Endothelial cell of umbilical vein (primary cell): ENCODE results near the gene LHFPL6. TPM values are rescaled to one million over a fixed set of nuclear protein-coding genes. Genes with fewer than 3 reads are reported as not detected.

ENCODE experiments used
- BruUV-seq: library from RNA; stranded (reverse); fragments of 400-500 nt; replicated peaks from 2 replicates; lab custom pipeline; 2021; lab: Mats Ljungman, UMichigan
- CTCF ChIA-PET: fragments of 300-600, 350-600 bp; sonication (Branson Sonifier 250); formaldehyde crosslinking; loops from one replicate; lab custom pipeline; 2021; ENCODE audit warnings: antibody characterized with exemption, inconsistent platforms; lab: Charles Lee
- POLR2A ChIA-PET: fragments of 300-600, 350-600 bp; sonication (Branson Sonifier 250); formaldehyde crosslinking; loops from one replicate; lab custom pipeline; 2021; ENCODE audit warnings: antibody characterized with exemption, inconsistent platforms; lab: Charles Lee
- DNase-seq: peaks from one replicate; pipeline ENCODE4 v3.0.0-alpha.2; 2011; ENCODE audit warnings: low read depth, low spot score
- FAIRE-seq: peaks from 2 replicates; lab custom pipeline; 2011; peaks lifted over from hg19 to GRCh38; lab: Jason Lieb, UNC
- H2AFZ ChIP-seq: 2 replicates; pipeline ENCODE4 v1.6.0; 2012; ENCODE audit warnings: low read depth, low read length, control low read depth, inconsistent platforms
- H3K27ac ChIP-seq: 2 replicates; pipeline ENCODE4 v1.5.1; 2011; ENCODE audit warnings: low read depth, mild to moderate bottlenecking, control low read depth, low read length, moderate library complexity; ENCODE audit not compliant: insufficient read depth
- H3K27me3 ChIP-seq, 2 experiments: 2 replicates each; pipeline versions ENCODE4 v1.6.0 to v1.6.1; 2011; ENCODE audit warnings: low read length in 2 of 2, mixed read lengths in 1 of 2; ENCODE audit not compliant: control insufficient read depth in 2 of 2, insufficient read depth in 2 of 2
- H3K36me3 ChIP-seq, 2 experiments: 2 replicates in 1 of 2; 3 replicates in 1 of 2; pipeline ENCODE4 v1.5.1; 2011; ENCODE audit warnings: low read length in 2 of 2, mild to moderate bottlenecking in 1 of 2, moderate library complexity in 1 of 2; ENCODE audit not compliant: control insufficient read depth in 2 of 2, insufficient read depth in 2 of 2; ENCODE audit errors: extremely low read depth in 1 of 2
- H3K4me1 ChIP-seq: 3 replicates; pipeline ENCODE4 v1.5.1; 2011; ENCODE audit warnings: mild to moderate bottlenecking, low read length; ENCODE audit not compliant: control insufficient read depth, insufficient read depth; ENCODE audit errors: extremely low read depth
- H3K4me2 ChIP-seq: 2 replicates; pipeline ENCODE4 v1.6.1; 2011; ENCODE audit warnings: low read length, control low read depth, mixed read lengths; ENCODE audit not compliant: insufficient read depth
- H3K4me3 ChIP-seq, 3 experiments: fragments of 200-600 bp in 1 of 3; sonication (generic), shearing (Covaris generic) in 1 of 3; replicated peaks in 1 of 3; 2 replicates each; pipeline ENCODE4 v1.5.1; 2011 to 2016; ENCODE audit warnings: control low read depth in 3 of 3, low read length in 3 of 3, mild to moderate bottlenecking in 2 of 3, inconsistent platforms in 1 of 3, low read depth in 1 of 3, moderate library complexity in 1 of 3; ENCODE audit not compliant: insufficient read depth in 1 of 3
- H3K79me2 ChIP-seq: 2 replicates; pipeline ENCODE4 v1.6.0; 2012; ENCODE audit warnings: low read length, inconsistent platforms; ENCODE audit not compliant: control insufficient read depth, insufficient read depth
- H3K9ac ChIP-seq: replicated peaks from 2 replicates; pipeline ENCODE3; 2011; ENCODE audit warnings: low read length, control low read depth; ENCODE audit not compliant: insufficient read depth; ENCODE audit errors: extremely low read depth
- H3K9me1 ChIP-seq: replicated peaks from 3 replicates; pipeline ENCODE4 v1.6.0; 2011; ENCODE audit warnings: mild to moderate bottlenecking, low read length; ENCODE audit not compliant: control insufficient read depth, insufficient read depth; ENCODE audit errors: extremely low read depth
- H3K9me3 ChIP-seq: replicated peaks from 2 replicates; pipeline ENCODE4 v1.5.1; 2012; ENCODE audit warnings: low read length, inconsistent platforms; ENCODE audit not compliant: control insufficient read depth, insufficient read depth
- H4K20me1 ChIP-seq: replicated peaks from 2 replicates; pipeline ENCODE3; 2011; ENCODE audit warnings: mild to moderate bottlenecking, low read length; ENCODE audit not compliant: control insufficient read depth, insufficient read depth; ENCODE audit errors: extremely low read depth
- EZH2 ChIP-seq: IDR thresholded peaks from 2 replicates; pipeline ENCODE4 v1.6.1; 2012; ENCODE audit warnings: borderline replicate concordance, low read depth, mild to moderate bottlenecking, moderate library complexity, low read length, inconsistent platforms; ENCODE audit not compliant: severe bottlenecking
- FOS ChIP-seq: IDR thresholded peaks from 2 replicates; pipeline ENCODE4 v1.6.1; 2011; ENCODE audit warnings: mild to moderate bottlenecking, low read length, moderate library complexity, borderline replicate concordance; ENCODE audit not compliant: insufficient read depth
- GATA2 ChIP-seq: IDR thresholded peaks from 2 replicates; pipeline ENCODE4 v1.7.0; 2011; ENCODE audit warnings: low read depth, mild to moderate bottlenecking, moderate library complexity, mixed read lengths, low read length; ENCODE audit not compliant: insufficient read length, insufficient read depth
- JUN ChIP-seq: IDR thresholded peaks from 2 replicates; pipeline ENCODE4 v1.6.1; 2011; ENCODE audit warnings: borderline replicate concordance, low read depth; ENCODE audit not compliant: insufficient read length, insufficient read depth
- MAX ChIP-seq: IDR thresholded peaks from 2 replicates; pipeline ENCODE4 v1.6.1; 2011; ENCODE audit not compliant: insufficient read depth, insufficient read length
- MYC ChIP-seq: IDR thresholded peaks from one replicate; pipeline ENCODE4 v1.6.1; 2011; ENCODE audit warnings: mild to moderate bottlenecking, low read depth, low read length
- POLR2A ChIP-seq: IDR thresholded peaks from 2 replicates; pipeline ENCODE4 v1.6.1; 2012; ENCODE audit warnings: low read depth, mild to moderate bottlenecking, control low read depth, low read length
- POLR2AphosphoS5 ChIP-seq: IDR thresholded peaks from 2 replicates; pipeline ENCODE4 v1.6.1; 2012; ENCODE audit warnings: low read depth, mild to moderate bottlenecking, control low read depth, low read length, moderate library complexity; ENCODE audit not compliant: insufficient read depth
- dilution Hi-C: fragments of 300-500 bp; cut with MboI; formaldehyde crosslinking; loops from one replicate; pipeline ENCODE4 v1.15.0; 2019; ENCODE audit warnings: low sequenced_read_pairs; ENCODE audit not compliant: extremely low pct_ligation_motif_present
- intact Hi-C: fragments of 100-400 bp; cut with micrococcal nuclease; formaldehyde crosslinking; loops from one replicate; pipeline ENCODE4 v1.10.0; 2022
- polyA plus RNA-seq, 4 experiments: library from polyadenylated mRNA; depleted of rRNA in 3 of 4; stranded (reverse) in 3 of 4; unstranded in 1 of 4; fragments of >200 nt; gene quantifications; 2 replicates each; pipeline versions ENCODE4 v1.2.1 to v1.2.3, GENCODE V29; 2011 to 2012; ENCODE audit warnings: missing spikeins in 1 of 4
- total RNA-seq: library from RNA; stranded (reverse); gene quantifications from 2 replicates; pipeline ENCODE4 v1.2.3, GENCODE V29; 2021
- TF ChIP-seq, protein P1 (sequence below), 2 donors: IDR thresholded peaks; 1 replicate in 1 of 2; 2 replicates in 1 of 2; pipeline ENCODE4 v1.5.1; 2011; ENCODE audit warnings: low read length in 2 of 2, mild to moderate bottlenecking in 2 of 2, moderate library complexity in 2 of 2, control low read depth in 1 of 2, inconsistent platforms in 1 of 2, low read depth in 1 of 2; ENCODE audit not compliant: insufficient read depth in 1 of 2; ENCODE audit errors: extremely low read depth in 1 of 2

Gene LHFPL6
- total and polyA plus RNA-seq, 2 donors (not counting 3 experiments of a cell fraction or from before 2014, with no cell fraction given): 17.5 to 19.4 TPM

- POLR2A ChIA-PET: no interaction called here
- no peak overlapping the region for H2AFZ ChIP-seq
- no peak for TF ChIP-seq MAX
- TF ChIP-seq, protein P1, sequence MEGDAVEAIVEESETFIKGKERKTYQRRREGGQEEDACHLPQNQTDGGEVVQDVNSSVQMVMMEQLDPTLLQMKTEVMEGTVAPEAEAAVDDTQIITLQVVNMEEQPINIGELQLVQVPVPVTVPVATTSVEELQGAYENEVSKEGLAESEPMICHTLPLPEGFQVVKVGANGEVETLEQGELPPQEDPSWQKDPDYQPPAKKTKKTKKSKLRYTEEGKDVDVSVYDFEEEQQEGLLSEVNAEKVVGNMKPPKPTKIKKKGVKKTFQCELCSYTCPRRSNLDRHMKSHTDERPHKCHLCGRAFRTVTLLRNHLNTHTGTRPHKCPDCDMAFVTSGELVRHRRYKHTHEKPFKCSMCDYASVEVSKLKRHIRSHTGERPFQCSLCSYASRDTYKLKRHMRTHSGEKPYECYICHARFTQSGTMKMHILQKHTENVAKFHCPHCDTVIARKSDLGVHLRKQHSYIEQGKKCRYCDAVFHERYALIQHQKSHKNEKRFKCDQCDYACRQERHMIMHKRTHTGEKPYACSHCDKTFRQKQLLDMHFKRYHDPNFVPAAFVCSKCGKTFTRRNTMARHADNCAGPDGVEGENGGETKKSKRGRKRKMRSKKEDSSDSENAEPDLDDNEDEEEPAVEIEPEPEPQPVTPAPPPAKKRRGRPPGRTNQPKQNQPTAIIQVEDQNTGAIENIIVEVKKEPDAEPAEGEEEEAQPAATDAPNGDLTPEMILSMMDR (IDR thresholded peaks at IDR 0.05; ENCODE audit: extremely low read depth in 1 of 2, insufficient read depth in 1 of 2, low read depth in 1 of 2, low read length in 2 of 2): no peak
- no peak for TF ChIP-seq JUN
- TF ChIP-seq MYC: no peak
- TF ChIP-seq POLR2A: no peak
- no peak for TF ChIP-seq EZH2
- no peak for TF ChIP-seq GATA2
- no peak for TF ChIP-seq FOS
- TF ChIP-seq POLR2AphosphoS5: no peak
- no peaks in the 10 kb centered on the region for H3K4me1 ChIP-seq
- no peak overlapping the region for H3K4me3 ChIP-seq
- H3K27ac ChIP-seq: no peak overlapping the region
- H3K36me3 ChIP-seq: no peaks in the 10 kb centered on the region
- no peak overlapping the region for H3K9ac ChIP-seq
- dilution Hi-C loops (no loop called here), intact Hi-C loops (no loop called here)
- DNase-seq (no peak), FAIRE-seq (no peak)
- H3K27me3 ChIP-seq: no peaks in the 10 kb centered on the region
- H3K9me1 ChIP-seq: no peaks in the 10 kb centered on the region
- no peaks in the 10 kb centered on the region for H3K79me2 ChIP-seq
- CTCF ChIA-PET: interaction anchor here (1.0 to 2.1 kb wide), 2 partner anchors 11 to 268 kb away, joined by 4 to 6 read pairs; no protein-coding TSS in a partner anchor
- BruUV-seq: no TSS peak
- no peak overlapping the region for H3K4me2 ChIP-seq
- H3K9me3 ChIP-seq: no peaks in the 10 kb centered on the region
- H4K20me1 ChIP-seq: no peaks in the 10 kb centered on the region
These were observed 254.8 kb downstream of the LHFPL6 start for GRCh38 chr13:39347926-39348901.
